Bronchial epithelial cell (primary cell): Measurements from ENCODE around the gene PSMG4. TPM values are rescaled to one million over a fixed set of nuclear protein-coding genes. Genes with fewer than 3 reads are reported as not detected.
A peak's percentile ranks its signal among the peaks of the same experiment; 100 is the strongest.

Source experiments
- DNase-seq: peaks from one replicate; pipeline ENCODE4 v3.0.0-alpha.2; 2010; ENCODE audit warnings: low read depth
- FAIRE-seq: peaks from 2 replicates; lab custom pipeline; 2011; peaks lifted over from hg19 to GRCh38; lab: Jason Lieb, UNC
- H3K27me3 ChIP-seq: 2 replicates; pipeline ENCODE4 v1.5.1; 2011; ENCODE audit warnings: low read length; ENCODE audit not compliant: control insufficient read depth, insufficient read depth
- H3K36me3 ChIP-seq: 2 replicates; pipeline ENCODE4 v1.5.1; 2011; ENCODE audit warnings: low read length; ENCODE audit not compliant: control insufficient read depth, insufficient read depth
- H3K4me3 ChIP-seq: 2 replicates; pipeline ENCODE4 v1.5.1; 2011; ENCODE audit warnings: mild to moderate bottlenecking, low read depth, low read length, control low read depth
- total RNA-seq: library from RNA; depleted of rRNA; stranded (reverse); fragments of >200 nt; gene quantifications from 2 replicates; pipeline ENCODE4 v1.2.1, GENCODE V29; 2014
- TF ChIP-seq, protein P1 (sequence below): IDR thresholded peaks from 2 replicates; pipeline ENCODE4 v1.5.1; 2011; ENCODE audit warnings: mild to moderate bottlenecking, moderate library complexity, low read length, control low read depth, inconsistent platforms; ENCODE audit not compliant: insufficient read depth, severe bottlenecking

The PSMG4 gene
- total RNA-seq, 1 donor from 2014 or later: 15.5 TPM

DNA sequence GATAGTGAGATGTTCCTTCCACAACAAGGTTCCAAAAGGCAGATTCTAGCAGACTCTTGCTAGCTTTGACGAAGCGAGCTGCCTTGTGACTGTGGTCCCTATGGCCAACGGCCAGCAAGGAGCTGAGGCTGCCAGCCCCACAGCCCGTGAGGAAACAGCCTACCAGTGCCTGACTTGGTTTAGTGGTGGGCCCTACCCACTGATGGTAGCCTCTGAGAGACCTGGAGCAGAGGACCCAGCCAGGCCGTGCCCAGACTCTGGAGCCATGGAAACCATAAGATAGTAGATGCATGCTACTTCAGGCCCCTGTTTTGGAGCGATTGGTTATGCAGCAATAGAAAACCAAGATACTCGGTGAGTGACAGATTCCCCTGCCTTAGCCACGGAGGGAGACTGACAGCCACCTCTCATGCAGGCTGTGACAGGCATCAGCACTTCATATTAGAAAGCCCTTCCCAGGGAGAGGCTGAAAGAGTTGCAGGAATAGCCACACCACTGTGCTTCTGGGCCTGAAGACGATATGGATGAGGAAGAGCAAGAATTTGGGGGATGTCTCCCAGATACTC, 19.2 kb downstream of the PSMG4 start:
- TF ChIP-seq, protein P1, sequence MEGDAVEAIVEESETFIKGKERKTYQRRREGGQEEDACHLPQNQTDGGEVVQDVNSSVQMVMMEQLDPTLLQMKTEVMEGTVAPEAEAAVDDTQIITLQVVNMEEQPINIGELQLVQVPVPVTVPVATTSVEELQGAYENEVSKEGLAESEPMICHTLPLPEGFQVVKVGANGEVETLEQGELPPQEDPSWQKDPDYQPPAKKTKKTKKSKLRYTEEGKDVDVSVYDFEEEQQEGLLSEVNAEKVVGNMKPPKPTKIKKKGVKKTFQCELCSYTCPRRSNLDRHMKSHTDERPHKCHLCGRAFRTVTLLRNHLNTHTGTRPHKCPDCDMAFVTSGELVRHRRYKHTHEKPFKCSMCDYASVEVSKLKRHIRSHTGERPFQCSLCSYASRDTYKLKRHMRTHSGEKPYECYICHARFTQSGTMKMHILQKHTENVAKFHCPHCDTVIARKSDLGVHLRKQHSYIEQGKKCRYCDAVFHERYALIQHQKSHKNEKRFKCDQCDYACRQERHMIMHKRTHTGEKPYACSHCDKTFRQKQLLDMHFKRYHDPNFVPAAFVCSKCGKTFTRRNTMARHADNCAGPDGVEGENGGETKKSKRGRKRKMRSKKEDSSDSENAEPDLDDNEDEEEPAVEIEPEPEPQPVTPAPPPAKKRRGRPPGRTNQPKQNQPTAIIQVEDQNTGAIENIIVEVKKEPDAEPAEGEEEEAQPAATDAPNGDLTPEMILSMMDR: no peak
- FAIRE-seq (no peak), DNase-seq (no peak)
- H3K36me3 ChIP-seq: peaks cover 5% of the 10 kb centered on the region
- no peaks in the 10 kb centered on the region for H3K27me3 ChIP-seq
- no peak overlapping the region for H3K4me3 ChIP-seq

DNA sequence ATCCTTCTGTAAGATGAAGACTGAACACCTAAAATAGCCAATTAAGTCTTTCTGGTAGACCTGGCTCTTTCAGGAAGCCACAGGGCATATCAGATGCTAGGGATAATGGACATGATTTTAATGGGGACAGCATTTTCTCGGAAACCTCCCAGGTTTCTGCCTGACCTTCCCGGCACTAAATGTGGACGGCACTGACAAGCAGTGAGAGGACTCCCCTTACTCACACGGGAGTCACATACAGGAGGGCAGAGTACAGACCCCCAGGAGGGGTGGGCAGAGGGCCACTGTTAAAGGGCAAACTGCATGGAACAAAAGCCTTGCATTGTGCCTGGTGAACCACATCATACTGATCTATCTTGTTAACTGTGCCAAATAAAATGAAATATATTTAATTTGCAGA, 19.9 kb downstream of the PSMG4 start:
- no peaks in the 10 kb centered on the region for H3K27me3 ChIP-seq
- DNase-seq: no peak
- H3K4me3 ChIP-seq: no peak overlapping the region
- no peak for FAIRE-seq
- peaks cover 9% of the 10 kb centered on the region for H3K36me3 ChIP-seq
- TF ChIP-seq, protein P1: no peak

DNA sequence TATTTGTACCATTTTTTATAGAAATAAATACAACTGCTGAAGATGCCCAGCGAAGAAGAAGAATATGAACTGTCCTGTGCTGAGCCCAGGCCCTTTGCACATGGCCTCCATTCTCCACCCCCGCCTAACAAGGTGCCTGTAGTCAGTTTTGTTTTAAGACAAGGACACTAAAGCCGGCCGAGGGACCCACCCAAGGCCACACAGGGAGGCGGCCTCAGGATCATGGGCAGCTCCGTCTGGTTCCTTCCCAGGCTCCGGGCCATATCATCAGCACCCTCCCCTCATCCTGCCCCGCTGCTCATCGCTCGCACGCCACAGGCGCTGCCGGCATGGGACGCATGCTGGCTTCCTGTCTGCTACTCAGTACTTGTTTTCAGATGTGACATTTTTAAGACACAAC, 21.3 kb downstream of the PSMG4 start:
- H3K27me3 ChIP-seq: no peaks in the 10 kb centered on the region
- peaks cover 15% of the 10 kb centered on the region for H3K36me3 ChIP-seq
- H3K4me3 ChIP-seq: no peak overlapping the region
- FAIRE-seq: no peak
- DNase-seq: no peak
- TF ChIP-seq, protein P1: no peak

DNA sequence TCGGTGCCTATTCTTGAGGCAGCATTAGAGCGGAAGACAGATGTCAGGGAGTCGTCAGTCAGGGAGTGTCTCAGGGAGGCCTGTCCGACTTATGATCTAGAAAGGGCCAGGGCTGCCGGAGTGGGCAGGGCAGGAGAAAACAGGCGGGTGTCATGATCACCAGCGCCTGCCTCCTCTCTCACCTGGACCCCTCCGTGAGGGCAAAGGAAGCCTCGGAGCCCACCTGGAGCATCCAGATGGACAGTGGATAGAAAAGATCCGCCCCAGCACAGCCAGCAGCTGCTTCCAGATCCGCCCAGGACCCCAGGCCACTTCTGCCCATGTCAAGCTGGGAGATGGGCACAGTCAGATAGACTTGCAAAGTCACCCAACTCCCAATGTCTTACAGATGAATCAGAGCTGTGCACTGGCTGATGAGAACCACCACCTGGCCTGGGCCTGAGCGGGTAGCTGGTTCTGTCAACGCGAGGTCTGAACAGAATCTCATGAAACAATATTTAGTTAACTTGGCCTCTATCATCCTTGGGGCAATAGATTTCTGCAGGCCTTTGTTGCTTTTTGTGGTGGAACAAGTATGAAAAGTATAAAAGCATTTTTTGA, 22.2 kb downstream of the PSMG4 start:
- no peak for FAIRE-seq
- Histone ChIP-seq H3K27me3 (no peaks in the 10 kb centered on the region), H3K4me3 (no peak overlapping the region), H3K36me3 (peaks cover 15% of the 10 kb centered on the region)
- TF ChIP-seq, protein P1: no peak
- no peak for DNase-seq

DNA sequence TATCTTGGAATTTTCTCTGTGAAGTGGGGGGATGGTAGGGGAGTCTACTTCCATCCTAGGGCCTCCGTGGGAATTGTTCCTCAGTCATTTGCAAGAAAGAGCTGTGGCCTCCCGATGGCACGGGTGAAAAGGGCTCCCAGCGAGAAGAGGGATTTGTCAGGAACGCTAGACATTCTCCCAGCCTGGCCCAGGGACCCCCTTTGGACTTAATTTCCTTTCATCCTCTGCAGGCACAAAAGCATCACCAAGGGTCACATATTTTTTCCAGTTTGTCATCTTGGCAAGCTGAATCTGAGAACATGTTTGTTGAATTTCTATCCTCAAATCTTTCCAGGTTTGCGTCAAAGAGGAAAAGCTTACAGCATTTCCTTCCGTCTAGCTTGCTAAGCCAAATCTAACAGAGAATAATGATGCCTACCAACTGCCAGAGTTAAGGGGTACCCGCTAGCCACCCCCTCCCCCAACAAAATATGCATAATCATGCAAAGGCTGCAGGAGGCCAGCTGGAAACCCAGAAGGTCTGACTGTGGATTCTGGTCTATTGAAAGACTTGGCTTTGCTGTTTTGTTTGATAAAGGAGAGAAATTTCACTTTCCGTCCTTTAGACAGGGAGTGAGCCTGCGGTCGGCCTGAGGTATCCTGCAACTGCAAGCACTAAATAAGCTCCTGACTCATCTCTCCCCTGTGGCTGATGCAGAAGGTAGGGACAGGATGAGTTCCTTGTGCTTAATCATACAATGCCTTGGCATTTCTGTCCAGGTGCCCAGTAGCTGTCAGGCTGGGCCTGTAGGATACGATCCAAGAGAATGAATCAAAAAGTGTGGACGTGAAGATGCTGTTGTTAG, 23.1 kb downstream of the PSMG4 start:
- DNase-seq (peak; percentile 90), FAIRE-seq (peak; percentile 99)
- peaks cover 16% of the 10 kb centered on the region for H3K36me3 ChIP-seq
- TF ChIP-seq, protein P1: no peak
- H3K4me3 ChIP-seq: no peak overlapping the region
- no peaks in the 10 kb centered on the region for H3K27me3 ChIP-seq
